NCI-H526 (cell line): ENCODE measurements around the gene MIEN1.
"Not testable (repeated sequence)": the region's sequence is repeated elsewhere in the genome, so short reads cannot be mapped to it uniquely, and the experiment has no call there.

Experiments
- DNase-seq, 2 experiments: peaks; one replicate each; lab custom pipeline; 2025; lab: John Stamatoyannopoulos, UW

Gene MIEN1

GRCh38 chr17:39716073-39716818 lies 14.1 kb downstream of the MIEN1 start:
- DNase-seq, result no peak

- DNase-seq, result no peak
These were observed 14.8 kb downstream of the MIEN1 start for GRCh38 chr17:39715375-39716072.

GRCh38 chr17:39714234-39714633 lies 16.1 kb downstream of the MIEN1 start:
- DNase-seq, result no peak

- DNase-seq, result no peak
These were observed 18.5 kb downstream of the MIEN1 start for GRCh38 chr17:39711851-39712250.

GRCh38 chr17:39711071-39711470 lies 19.3 kb downstream of the MIEN1 start:
- DNase-seq, result not testable (repeated sequence)

GRCh38 chr17:39709998-39710964 lies 20.1 kb downstream of the MIEN1 start:
- DNase-seq, result no peak

- no peak for DNase-seq
These were observed 20.9 kb downstream of the MIEN1 start for GRCh38 chr17:39709319-39709997.

GRCh38 chr17:39706921-39707337 lies 23.4 kb downstream of the MIEN1 start:
- DNase-seq, result no peak

GRCh38 chr17:39706383-39706782 lies 23.9 kb downstream of the MIEN1 start:
- DNase-seq, result no peak

GRCh38 chr17:39705786-39706348 lies 24.5 kb downstream of the MIEN1 start:
- DNase-seq, result peak in 1 of 2 experiments; percentile 8

- no peak for DNase-seq
These were observed 25.3 kb downstream of the MIEN1 start for GRCh38 chr17:39704821-39705551.

GRCh38 chr17:39703913-39704312 lies 26.4 kb downstream of the MIEN1 start:
- DNase-seq, result no peak

- DNase-seq, result no peak
These were observed 27.1 kb downstream of the MIEN1 start for GRCh38 chr17:39702901-39703893.

- DNase-seq, result no peak
These were observed 28.4 kb downstream of the MIEN1 start for GRCh38 chr17:39701784-39702422.

- no peak for DNase-seq
These were observed 29.1 kb downstream of the MIEN1 start for GRCh38 chr17:39701012-39701783.

GRCh38 chr17:39700148-39700987 lies 30.0 kb downstream of the MIEN1 start:
- no peak for DNase-seq

- peak in 1 of 2 experiments; percentile 29 for DNase-seq
These were observed 30.5 kb downstream of the MIEN1 start, which contains the start of gene ERBB2 for GRCh38 chr17:39699818-39700147. ERBB2 (plus strand) TSS chr17:39700064; CDS start chr17:39700239, 175 bp downstream.
